Measurements from ENCODE around the gene CACNA2D2. TPM values are rescaled to one million over a fixed set of nuclear protein-coding genes. Genes with fewer than 3 reads are reported as not detected.

Gene CACNA2D2
- total and polyA plus RNA-seq, 2 of the 8 experiments (the other 6 are each of a cell fraction or from before 2014, with no cell fraction given), result 14.1 to 25.0 TPM

GRCh38 chr3:50411229-50411628 is 92.2 kb downstream of the CACNA2D2 start (continued):
- TF ChIP-seq BACH1 (IDR thresholded peaks at IDR 0.05; ENCODE audit: low read length), result no peak
- no peak for TF ChIP-seq TAF1 (IDR thresholded peaks at IDR 0.05; ENCODE audit: low read depth, low read length)

All from H1 (cell line).